Motor neuron (in vitro differentiated cells): Measurements from ENCODE around the gene CNOT10. TPM values are rescaled to one million over a fixed set of nuclear protein-coding genes. Genes with fewer than 3 reads are reported as not detected.

Experiments used
- total RNA-seq, 8 experiments: library from RNA; unstranded; fragments of 300-600 nt; gene quantifications; 2 replicates each; pipeline versions ENCODE4 v1.2.3 to v1.2.4, GENCODE V29; 2022

CNOT10 gene
- total RNA-seq, 8 experiments from 2014 or later: 19.2 to 43.1 (median 33.6) TPM

Other genes with a start within 250 kb of the CNOT10 start
- 100 to 1,000 TPM in 1 of 8 experiments, 10 to 100 TPM in 7; 11.4 to 275 (median 28.6) TPM for gene CMTM6, start 182.3 kb upstream of the CNOT10 start, total RNA-seq
- gene DYNC1LI1, start 114.3 kb upstream of the CNOT10 start, total RNA-seq: 10 to 100 TPM; 31.2 to 79.8 (median 66.4) TPM
- gene TRIM71, start 132.8 kb downstream of the CNOT10 start, total RNA-seq: 10 to 100 TPM in 2 of 8 experiments, 1 to 10 TPM in 2, under 1 TPM in 4; 0.07 to 56.4 (median 3.7) TPM